GM21390 (cell line): ENCODE data around the gene TEKT5.
"Not testable (repeated sequence)": the region's sequence is repeated elsewhere in the genome, so short reads cannot be mapped to it uniquely, and the experiment has no call there.

Experiments
- ATAC-seq: cut with Tn5 transposase; IDR thresholded peaks from one replicate; pipeline ENCODE4 v1.9.1; 2021; ENCODE audit not compliant: unreplicated experiment

The TEKT5 gene

DNA sequence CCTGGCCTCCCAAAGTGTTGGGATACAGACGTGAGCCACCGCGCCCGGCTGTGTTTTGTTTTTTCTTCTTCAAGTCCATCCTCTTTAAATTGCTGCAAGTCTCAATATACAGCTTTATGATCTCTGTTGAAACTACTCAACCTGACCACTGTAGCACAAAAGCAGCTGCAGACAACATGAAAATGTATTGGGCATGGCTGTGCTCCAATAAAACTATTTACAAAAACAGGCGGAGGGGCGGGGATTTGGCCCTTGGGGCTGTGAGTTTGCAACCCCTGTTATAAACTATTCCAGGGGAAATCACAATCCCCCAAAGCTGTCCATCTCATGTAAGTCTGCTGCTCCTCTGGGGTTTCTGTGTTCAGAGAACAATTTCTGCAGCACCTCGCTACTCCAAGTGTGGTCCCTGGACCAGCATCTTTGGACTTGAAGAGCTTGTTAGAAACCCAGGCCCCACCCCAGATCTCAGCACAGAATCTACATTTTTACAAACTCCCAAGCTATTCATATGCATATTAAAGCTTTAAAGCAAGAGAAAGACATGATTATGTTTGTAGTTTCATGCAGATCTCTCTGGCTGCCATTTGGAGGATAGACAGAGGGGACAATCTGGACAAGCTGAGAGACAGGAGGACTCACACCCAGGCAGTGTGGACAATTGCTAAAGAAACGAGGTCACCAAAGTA is 33.6 kb downstream of the TEKT5 start:
- ATAC-seq: no peak

DNA sequence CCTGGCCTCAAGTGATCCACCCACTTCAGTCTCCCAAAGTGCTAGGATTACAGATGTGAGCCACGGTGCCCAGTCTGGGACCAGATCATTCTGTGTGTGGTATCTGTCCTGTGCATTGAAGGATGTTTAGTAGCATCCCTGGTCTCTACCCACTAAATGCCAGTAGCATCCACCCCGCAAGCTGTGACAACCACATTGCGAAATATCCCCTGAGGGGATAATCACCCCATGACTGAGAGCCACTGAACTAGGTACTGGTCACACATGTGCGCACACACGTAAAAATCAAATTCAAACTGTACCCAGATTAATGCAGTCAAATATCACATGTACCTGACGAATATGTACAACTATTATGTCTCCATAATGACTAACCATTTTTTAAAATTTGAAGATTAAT is 35.8 kb downstream of the TEKT5 start:
- ATAC-seq: no peak

- ATAC-seq: no peak
Measured at GRCh38 chr16:10657925-10658324, 36.8 kb downstream of the TEKT5 start.

DNA sequence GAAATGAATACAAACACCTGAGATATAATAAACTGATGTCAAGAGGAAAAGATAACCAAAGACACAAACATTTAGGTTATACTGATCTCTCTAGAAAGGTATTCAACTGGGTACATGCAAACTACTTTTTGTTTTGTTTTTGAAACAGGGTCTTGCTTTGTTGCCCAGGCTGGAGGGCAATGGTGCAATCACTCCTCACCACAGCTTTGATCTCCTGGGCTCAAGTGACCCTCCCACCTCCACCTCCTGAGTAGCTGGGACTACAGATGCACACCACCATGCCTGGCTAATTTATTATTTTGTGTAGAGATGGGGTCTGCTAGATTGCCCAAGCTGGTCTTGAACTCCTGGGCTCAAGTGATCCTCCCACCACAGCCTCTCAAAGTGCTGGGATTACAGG is 38.1 kb downstream of the TEKT5 start:
- ATAC-seq: no peak

DNA sequence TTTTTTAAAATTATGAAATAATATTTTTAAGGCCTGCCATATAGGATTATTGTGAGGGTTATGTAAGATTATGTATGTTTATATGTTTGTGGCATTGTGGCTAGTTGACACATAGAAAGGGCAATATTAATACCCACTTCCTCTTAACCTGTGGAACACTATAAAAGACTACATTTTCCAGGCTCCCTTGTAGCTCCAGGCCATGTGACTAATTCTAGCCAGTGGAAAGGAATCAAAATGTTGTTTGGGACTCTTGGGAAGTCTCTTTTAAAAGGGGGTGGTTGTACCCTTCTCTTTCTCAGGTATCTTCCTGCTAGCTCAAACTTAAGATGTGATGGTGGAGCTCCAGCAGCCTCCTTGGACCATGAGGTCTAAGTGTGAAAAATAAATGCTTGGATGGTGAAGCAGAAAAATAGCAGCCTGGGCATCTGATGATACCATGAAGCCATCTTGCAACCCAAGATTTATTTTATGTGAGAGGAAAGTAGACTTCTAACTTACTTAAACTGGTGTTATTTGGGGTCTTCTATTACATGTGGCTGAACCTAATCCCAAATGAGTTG is 39.2 kb downstream of the TEKT5 start:
- ATAC-seq: no peak

GRCh38 chr16:10654592-10655414 is 39.9 kb downstream of the TEKT5 start:
- no peak for ATAC-seq

GRCh38 chr16:10652730-10653590 is 41.8 kb downstream of the TEKT5 start:
- no peak for ATAC-seq

GRCh38 chr16:10649098-10649497 is 45.6 kb downstream of the TEKT5 start:
- ATAC-seq: not testable (repeated sequence)

- ATAC-seq: no peak
Measured at GRCh38 chr16:10647721-10648296, 46.9 kb downstream of the TEKT5 start.

DNA sequence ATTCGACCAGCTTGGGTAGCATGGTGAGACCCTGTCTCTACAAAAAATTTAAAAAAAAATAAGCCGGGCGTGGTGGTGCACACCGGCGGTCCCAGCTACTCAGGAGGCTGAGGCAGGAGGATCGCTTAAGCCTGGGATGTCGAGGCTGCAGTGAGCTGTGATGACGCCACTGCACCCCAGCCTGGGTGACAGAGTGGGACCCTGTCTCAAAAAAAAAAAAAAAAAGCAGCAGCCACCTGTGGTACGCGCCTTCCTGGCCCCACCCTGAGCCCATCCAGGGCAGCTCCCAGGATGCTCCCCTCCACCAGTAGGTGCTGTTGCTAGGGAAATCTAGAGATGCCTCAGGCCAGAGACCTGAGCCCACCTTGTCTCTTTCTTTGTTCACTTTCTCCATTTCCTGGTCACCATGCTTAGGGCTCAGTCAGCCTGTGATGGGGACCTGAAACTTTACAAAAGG is 47.4 kb downstream of the TEKT5 start:
- no peak for ATAC-seq

- ATAC-seq: no peak
Measured at GRCh38 chr16:10646581-10647263, 48.0 kb downstream of the TEKT5 start.

DNA sequence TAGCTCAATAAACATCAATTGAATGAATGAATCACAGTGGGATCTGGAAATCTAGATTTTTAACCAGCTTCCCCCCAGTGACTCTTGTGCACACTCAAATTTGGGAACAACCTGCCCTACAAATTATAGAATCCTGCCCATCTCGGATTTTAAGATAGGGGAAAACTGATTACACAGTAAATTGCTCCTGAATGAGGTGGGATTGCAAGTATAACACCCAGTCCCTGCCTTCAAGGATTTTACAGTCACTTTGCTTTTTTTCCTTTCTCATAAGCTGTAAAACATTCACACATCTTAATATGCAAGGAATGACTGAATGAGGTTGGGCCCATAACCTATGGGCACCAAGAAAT is 48.5 kb downstream of the TEKT5 start:
- no peak for ATAC-seq

DNA sequence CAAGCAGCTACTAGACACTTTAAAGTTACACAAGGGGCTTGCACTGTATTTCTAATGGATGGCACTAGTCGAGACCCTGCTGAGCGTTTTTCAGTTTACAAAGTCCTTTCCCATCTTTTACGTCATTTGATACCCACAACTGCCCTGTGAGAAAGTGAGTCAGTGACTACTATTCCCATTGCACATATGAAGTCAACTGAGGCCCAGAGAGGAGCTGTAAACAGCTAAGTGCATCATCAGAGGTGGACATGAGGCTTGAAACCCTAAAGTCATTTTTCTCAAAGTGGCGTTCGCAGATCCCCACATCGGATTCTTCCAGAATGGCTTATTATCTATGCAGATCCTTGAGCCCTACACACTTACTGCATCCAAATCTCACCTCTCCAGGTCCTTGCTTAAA is 50.6 kb downstream of the TEKT5 start:
- ATAC-seq: no peak

GRCh38 chr16:10642964-10643363 is 51.8 kb downstream of the TEKT5 start:
- ATAC-seq: no peak

DNA sequence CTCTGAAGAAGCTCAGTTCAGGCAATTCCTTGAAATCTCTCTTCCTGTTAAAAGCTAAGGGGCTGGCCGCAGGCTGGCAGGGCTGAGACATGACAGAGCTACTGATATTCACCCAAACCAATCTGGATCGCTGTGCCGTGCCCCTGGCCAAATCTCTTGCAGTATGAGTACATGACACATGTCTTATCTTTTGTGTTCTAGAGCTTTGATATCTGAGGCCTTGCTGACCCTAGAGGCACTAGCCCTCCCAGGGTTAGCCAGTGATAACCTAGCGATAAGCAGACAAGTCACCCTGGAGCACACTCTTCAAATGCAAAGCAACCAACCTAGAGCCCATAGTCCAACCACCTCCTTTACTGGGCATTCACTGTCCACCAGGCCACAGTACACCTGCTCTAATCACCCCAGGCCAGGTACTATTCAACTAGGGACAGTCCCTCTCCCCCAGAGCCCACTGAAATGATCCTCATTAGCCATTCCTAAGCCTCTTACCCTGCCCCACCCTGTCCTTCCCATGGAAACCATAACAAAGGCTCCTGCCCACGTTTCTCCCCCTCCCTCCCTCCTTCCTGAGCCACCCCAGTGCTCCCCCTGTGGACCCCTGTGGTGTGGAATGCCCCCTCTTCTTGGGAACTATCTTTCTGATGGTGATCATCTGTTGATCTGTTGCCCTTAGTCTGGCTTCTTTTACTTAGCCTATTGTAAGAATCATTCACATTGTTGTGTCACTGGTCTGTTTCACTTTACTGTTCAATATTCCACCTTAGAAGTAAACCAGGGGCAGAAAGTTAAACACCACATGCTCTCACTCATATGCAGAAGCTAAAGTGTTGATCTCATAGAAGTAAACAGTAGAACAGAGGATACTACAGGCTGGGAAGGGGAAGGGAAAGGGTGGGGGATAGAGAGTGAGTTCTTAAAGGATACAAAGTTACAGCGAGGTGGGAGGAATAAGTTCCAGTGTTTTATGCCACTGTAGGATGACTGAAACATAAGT is 52.5 kb downstream of the TEKT5 start:
- no peak for ATAC-seq

GRCh38 chr16:10641555-10641952 is 53.2 kb downstream of the TEKT5 start:
- ATAC-seq: no peak

DNA sequence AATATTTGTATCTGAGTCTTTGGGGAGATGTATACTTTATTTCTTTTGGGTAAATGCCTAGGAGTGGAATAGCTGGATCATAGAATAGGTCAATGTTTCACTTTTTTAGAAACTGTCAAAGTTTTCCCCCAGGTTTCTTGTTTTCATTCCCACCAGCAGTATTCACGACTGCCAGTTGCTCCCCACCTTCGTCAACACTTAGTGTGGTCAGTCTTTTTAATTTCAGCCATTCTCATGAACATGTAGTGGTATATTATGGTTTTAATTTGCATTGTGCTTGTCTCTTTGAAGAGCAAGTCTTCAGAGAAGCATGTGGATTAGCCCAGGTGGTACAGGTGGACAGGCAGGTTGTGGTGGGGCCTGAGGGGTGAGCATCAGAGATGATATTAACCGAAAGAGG is 53.8 kb downstream of the TEKT5 start:
- ATAC-seq: no peak

DNA sequence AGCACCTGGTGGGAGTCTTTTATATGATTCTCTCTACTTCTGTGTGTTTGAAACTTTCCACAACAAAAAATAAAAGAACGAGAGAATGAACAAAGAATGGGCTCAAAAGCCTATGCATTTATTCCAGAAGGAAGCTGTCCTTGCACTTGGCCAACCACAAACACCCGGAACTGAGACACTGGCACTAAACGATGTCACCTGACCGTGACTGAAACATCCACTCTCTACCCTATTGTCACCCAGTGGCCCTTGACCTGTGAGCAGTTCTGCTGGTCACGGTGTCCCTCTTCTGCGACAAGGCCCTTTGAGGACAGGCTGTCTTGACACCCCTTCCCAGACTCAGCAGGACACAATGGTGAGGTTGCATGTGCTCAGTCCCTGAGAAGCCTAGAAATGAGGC is 56.6 kb downstream of the TEKT5 start:
- no peak for ATAC-seq
